COLO829 (cell line): ENCODE measurements around the gene C21orf91.

Source experiments
- DNase-seq: peaks from one replicate; pipeline ENCODE4 v3.0.0; 2012; ENCODE audit warnings: low spot score

The C21orf91 gene

DNA sequence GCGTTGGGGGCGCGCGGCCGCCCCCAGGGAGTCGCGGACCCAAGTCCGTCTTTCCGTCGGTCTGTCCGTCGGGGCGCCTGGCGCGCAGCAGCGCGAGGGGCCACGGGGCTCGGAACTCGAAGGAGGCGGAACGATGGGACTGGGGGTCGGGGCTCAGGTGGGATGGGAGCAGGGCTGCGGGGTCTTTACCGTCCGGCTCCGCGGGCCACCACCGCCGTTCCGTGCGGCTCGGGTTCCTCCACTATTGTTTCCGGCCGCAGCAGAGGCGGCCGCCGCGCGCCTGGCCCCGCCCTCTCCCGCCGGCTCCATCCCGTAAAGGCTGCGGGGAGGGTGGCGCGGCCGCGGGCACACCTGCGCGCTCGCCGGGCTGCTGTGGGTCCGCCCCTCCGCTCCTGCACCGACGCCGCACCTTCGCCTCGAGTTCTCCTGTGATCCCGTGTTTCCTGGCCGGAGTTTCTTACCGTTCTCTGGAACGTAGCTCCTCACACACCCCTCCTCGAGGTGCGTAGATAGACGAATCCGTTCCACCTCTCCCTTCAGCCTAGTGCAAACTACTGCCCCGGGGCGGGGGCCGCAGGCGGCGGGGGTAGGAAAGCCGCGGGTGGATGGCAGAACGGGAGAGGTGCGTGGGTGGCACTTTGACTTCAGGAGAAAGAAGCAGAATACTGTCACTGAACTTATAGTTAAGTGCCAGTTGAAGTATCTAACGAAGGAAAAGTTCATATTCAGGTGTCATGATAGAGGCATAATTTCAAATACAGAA lies at the start of gene C21orf91:
C21orf91 (minus strand) TSS at position 243 of the 763 bp plus-strand sequence. CDS start 1,038 bp downstream, outside the sequence.
- DNase-seq: peak; percentile 81

- no peak for DNase-seq
Observed at GRCh38 chr21:17866590-17866989, 47.4 kb upstream of the C21orf91 start.

DNA sequence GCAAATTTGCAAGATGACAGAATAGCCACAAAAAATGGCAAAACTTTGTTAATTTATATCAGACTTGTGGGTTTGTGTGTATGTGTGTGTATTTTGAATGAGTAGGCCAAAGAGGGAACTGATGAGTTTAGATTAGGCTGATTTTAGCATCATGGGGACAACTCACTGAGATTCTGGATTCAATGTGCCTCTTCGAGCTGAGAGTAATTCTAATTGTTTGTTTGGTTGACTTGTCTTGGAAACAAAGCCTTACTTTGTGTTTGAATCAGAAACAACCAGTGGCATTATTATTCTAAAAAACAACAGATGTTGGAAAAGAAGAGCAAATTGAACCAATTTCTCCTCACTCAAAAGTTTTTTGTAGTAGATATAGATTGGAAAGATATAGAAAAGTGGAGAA lies 40.5 kb upstream of the C21orf91 start:
- no peak for DNase-seq

GRCh38 chr21:17858747-17859146 lies 39.6 kb upstream of the C21orf91 start:
- DNase-seq: no peak

DNA sequence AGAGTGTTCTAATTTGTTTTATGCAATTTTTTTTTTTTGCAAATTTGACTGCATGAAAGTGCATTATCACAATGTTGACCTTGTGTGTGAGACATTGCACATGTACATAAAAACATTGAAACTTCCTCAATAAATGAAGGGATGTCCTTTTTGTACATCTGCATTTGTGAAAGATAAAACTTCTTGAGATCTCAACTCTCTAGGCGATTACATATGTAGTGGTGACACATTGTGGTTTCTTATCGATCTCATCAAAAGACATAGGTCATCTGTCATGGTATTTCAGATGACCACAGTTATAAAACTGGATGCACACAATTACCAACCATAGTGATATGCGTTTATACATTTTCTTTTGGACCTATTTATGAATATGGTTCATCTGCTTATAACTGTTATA lies 35.6 kb upstream of the C21orf91 start:
- DNase-seq: no peak

GRCh38 chr21:17853393-17854275 lies 34.5 kb upstream of the C21orf91 start:
- DNase-seq: no peak

DNA sequence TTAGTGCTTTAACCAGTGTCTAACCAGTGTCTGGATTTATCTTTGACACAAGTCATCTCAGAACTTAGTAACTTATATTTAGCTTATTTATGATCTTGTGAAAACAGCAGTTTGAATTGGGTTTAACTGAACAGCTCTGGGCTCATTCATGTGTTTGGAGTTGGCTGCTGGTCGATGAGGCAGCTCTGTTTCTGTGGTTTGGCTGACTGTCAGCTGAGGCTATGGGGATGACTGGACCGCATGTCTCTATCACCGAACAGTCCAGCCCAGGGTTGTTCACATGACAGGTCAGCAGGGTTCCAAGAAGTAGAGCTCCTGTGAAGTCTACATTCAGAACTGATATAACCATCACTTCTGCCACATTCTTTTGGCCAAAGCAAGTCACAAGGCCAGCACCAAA lies 29.1 kb upstream of the C21orf91 start:
- DNase-seq: peak; percentile 77

- DNase-seq: no peak
Observed at GRCh38 chr21:17841103-17841502, 21.9 kb upstream of the C21orf91 start.

DNA sequence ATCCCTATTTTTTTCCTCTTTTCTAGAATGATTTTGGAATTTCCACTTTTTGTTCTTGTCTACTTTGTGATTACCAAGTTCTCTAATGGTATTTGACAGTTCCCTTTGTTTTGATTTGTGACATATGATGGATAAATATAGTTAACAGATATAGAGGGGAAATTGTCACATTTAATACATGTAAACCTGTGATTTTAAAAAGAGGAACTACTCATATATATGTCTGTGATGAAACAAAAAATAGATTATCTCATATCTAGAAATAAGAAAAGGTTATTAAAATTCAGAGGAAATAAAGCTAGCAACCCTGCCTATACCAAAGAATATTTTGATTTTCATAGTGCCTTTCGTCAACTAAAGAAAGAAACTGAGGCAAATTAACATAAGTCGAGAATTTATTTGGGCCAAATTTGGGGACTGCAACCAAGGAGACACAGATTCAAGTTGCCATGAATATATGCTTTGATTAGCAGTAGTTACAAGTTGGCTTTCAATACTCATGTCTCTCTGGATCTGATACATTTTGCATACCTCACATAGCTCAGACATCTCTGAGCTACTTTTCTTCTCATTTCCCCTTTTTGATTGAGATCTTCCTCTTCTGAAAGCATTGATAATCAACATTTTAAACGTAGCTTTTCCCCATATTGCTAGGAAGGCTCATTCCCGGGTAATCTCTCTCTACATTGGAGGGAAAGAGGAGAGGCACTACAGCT lies 15.6 kb upstream of the C21orf91 start:
- no peak for DNase-seq

DNA sequence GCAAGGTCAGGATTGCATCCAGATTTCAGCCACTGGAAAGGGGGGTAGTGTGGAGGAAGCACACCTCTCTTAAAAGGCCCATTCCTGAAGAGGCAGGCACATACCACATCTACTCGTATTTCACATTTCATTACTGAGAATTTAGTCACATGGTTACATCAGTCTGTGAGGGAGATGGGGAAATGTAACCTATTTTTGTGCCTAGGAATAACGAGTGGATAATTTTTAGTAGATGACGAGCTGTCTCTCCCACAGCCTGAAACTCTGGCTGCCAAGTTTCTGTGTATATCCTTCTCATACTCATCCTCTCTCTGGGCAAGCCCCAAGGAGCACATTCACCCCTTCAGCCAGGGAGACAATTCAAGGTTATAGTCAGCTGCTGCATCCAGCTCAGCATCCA lies 10.3 kb upstream of the C21orf91 start:
- no peak for DNase-seq

DNA sequence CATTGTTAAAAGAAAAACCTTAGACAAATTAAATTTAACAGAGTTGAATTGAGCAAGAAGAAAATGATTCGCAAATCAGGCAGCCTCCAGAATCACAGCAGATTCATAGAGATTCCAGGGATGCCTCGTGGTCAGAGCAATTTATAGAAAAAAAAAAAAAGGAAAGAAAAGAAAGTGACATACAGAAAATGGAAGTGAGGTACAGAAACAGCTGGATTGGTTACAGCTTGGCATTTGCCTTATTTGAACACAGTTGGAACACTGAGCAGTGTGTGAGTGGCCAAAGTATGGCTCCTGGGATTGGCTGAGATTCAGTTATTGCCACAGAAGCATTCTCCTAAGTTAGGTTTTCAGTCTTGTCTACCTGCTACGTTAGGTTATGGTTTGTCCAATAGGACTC lies 9.1 kb upstream of the C21orf91 start:
- DNase-seq: no peak

GRCh38 chr21:17823846-17824245 lies 4.7 kb upstream of the C21orf91 start:
- no peak for DNase-seq

DNA sequence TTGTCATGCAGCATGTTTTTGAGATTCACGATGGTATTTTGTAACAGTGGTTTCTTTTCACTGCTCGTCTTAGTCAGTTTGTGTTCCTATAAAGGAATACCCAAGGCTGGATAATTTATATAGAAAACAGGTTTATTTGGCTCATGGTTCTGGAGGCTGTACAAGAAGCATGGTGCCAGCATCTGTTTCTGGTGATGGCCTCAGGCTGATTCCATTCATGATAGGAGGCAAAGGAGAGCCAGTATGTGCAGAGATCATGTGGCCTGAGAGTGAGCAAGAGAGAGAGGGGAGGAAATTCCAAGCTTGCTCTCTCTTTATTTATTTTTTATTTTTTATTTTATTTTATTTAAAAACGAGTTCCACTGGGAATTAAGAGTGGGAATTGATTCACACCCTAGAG lies 2.0 kb upstream of the C21orf91 start:
- DNase-seq: no peak

- no peak for DNase-seq
Observed at GRCh38 chr21:17819877-17820229, 697 bp upstream of the C21orf91 start.

DNA sequence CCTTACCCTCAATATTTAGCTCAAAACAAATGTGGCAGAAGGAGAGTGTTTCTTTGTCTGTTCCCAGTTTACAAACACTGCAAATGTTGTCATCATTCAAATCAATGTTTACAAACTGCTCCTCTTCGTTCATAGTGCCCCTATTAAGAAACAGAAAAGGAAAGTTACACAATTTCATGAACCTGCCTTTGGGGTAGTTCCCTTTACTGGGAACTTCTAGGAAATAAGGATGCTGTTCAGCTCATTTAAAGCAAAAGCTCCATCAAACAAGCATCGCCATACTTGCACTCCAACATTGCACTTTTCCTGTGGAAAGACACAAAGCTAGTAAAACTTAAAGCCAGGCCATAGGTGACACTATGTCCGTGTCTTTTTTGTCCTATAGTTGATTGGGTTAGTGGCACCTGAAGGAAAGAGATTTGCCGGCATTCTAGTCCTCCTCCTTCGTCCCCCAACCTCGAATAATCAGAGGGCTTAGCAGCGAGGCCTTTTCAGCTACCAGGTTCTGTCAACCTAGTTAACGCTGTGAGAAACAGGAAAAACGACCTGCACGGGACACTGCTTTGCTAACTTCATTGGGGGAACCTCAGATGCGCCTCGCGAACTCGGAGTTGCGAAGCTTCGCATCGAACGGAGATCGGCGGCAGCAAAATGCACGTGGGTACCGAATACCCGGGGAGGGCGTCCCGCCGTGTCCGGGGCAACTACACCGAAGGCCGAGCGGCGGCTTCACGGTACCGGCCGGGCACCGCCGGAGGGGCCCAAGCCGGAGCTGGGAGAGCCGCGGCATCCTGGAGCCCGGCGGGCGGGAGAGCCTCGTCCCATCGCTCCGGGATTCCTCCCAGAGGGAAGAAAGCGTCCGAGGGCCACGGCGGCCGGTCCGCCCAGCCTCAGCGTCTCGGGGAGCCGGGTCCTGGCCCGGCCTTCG lies 706 bp downstream of the C21orf91 start:
- DNase-seq: no peak

DNA sequence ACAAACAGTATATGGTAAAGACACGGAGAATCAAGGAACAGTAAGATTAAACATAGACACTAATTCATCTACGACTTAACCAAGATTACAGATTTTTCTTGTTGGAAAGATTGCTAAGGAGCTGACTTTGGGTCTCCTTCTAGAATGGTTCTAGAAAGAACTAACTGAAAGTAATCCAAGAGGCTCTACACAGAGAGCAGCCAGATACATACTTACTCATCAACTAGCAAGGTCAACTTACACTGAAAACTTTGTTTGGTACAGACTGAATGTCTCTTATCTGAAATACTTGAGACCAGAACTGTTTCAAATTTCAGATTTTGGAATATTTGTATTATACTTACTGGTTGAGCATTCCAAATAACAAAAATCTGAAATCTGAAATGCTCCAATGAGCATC lies 5.8 kb downstream of the C21orf91 start:
- DNase-seq: no peak

DNA sequence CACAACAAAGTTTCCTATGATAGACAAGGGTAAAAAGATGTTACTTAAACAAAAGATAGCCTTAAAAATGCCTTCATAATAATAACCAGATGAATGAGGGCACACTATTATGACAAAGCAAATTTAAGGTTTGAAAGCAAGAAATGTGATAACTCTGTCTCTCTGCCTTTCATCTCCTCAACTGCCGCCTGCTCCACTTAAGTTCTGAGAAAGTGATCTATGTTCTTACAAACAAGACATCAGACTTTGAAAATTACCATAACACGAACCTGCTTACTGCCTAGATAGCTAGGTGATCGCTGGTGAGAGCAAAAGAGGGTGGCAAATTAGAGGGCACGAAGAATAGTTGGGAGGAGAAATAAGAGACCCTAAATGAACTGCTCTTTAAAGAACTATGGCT lies 13.2 kb downstream of the C21orf91 start:
- no peak for DNase-seq

GRCh38 chr21:17803536-17803935 lies 15.6 kb downstream of the C21orf91 start:
- DNase-seq: no peak

GRCh38 chr21:17802572-17802971 lies 16.6 kb downstream of the C21orf91 start:
- DNase-seq: no peak

DNA sequence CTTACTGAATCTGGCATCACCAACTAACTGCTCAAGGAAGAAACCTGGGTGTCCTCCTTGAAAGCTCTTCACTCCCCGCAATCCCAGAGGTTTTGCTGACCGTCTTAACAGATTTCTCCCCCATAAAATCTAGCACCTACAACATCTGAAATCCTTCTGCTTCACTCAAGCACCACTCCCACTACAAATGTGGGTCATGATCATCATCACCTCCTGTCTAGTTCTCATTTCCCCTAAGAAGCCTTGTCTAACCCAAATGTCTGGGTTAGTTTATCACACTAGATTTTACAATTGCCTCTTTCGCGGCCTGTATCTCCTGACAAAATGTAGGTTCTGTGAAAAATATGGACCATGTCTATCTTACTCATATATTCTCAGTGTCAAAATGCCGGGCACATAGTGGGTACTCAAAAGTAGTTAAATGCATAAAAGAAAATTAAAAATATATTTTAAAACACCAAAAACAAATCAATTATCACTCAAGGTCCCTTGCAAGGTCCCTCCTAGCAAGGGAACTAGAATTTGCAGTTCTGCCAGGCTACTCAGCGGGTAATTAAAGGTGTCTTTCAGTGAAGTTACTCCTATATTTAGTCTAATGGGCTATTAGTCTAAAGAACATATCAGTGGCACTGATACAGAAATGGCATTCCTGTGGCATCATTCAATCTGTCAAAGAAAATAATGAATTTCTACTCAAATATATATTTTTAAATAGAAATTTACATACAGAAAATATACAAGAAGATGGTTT lies 19.6 kb downstream of the C21orf91 start:
- no peak for DNase-seq

DNA sequence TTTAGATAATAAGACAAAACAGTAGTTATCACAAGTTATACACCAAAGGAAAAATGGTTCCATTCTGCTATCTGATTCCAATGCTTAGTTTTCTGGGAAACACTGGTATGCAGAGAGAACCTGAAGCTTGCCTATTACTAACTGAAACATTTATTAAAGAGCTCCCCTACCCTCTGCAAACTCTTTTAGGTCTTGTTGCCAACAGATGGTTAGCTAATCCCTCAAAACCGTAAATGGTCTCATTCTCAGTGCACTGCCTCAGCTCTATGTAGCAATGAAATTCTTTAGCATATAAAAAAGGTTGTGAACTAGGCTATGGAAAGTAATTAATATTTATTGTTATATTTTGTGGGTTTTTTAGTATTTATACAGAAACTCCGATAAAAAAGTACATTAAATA lies 20.4 kb downstream of the C21orf91 start:
- DNase-seq: no peak
